Panc1 (cell line): Measurements from ENCODE around the gene CAVIN1. TPM values are rescaled to one million over a fixed set of nuclear protein-coding genes. Genes with fewer than 3 reads are reported as not detected.

Experiments
- ATAC-seq: fragments of 200-7000 bp; cut with Tn5 transposase; 2 replicates; pipeline ENCODE4 v1.9.1; 2020; ENCODE audit warnings: mild to moderate bottlenecking, moderate library complexity
- BruUV-seq: library from RNA; stranded (reverse); fragments of 400-500 nt; replicated peaks from 2 replicates; lab custom pipeline; 2021; lab: Mats Ljungman, UMichigan
- CTCF ChIA-PET: fragments of 300-600 bp; sonication (Branson Sonifier 250); formaldehyde crosslinking; loops from one replicate; lab custom pipeline; 2022; ENCODE audit warnings: antibody characterized with exemption; lab: Charles Lee
- POLR2A ChIA-PET: fragments of 300-600 bp; sonication (Branson Sonifier 250); formaldehyde crosslinking; loops from one replicate; lab custom pipeline; 2022; ENCODE audit warnings: antibody characterized with exemption; lab: Charles Lee
- DNase-seq: peaks from one replicate; pipeline ENCODE4 v3.0.0-alpha.2; 2010; ENCODE audit warnings: low read depth, low spot score
- H3K27ac ChIP-seq: 2 replicates; pipeline ENCODE4 v1.5.1; 2011; ENCODE audit warnings: mild to moderate bottlenecking, low read length, inconsistent platforms
- H3K27me3 ChIP-seq: fragments of 200-500 bp; sonication (Bioruptor generic); 2 replicates; pipeline ENCODE4 v1.6.0; 2014; ENCODE audit warnings: low read length, inconsistent platforms; ENCODE audit not compliant: control insufficient read depth, insufficient read depth
- H3K36me3 ChIP-seq: fragments of 200-500 bp; sonication (Bioruptor generic); 2 replicates; pipeline ENCODE4 v1.5.1; 2014; ENCODE audit warnings: inconsistent platforms, mild to moderate bottlenecking, low read length, moderate library complexity; ENCODE audit not compliant: control insufficient read depth, insufficient read depth
- H3K4me1 ChIP-seq: 2 replicates; pipeline ENCODE4 v1.5.1; 2011; ENCODE audit warnings: inconsistent platforms, mild to moderate bottlenecking, low read length, moderate library complexity; ENCODE audit not compliant: control insufficient read depth, insufficient read depth
- H3K4me3 ChIP-seq, 2 experiments: 2 replicates each; pipeline ENCODE4 v1.5.1; 2011 to 2012; ENCODE audit warnings: low read depth in 2 of 2, low read length in 2 of 2, mild to moderate bottlenecking in 2 of 2, inconsistent platforms in 1 of 2, moderate library complexity in 1 of 2
- H3K9me3 ChIP-seq: fragments of 200-500 bp; sonication (Bioruptor generic); 2 replicates; pipeline ENCODE4 v1.5.1; 2014; ENCODE audit warnings: low read depth, mild to moderate bottlenecking, inconsistent platforms, low read length, moderate library complexity; ENCODE audit not compliant: control insufficient read depth, insufficient read depth
- CTCF ChIP-seq: fragments of 450-650 bp; IDR thresholded peaks from 2 replicates; pipeline ENCODE4 v1.5.1; 2017; ENCODE audit warnings: mild to moderate bottlenecking
- POLR2AphosphoS5 ChIP-seq: IDR thresholded peaks from 2 replicates; pipeline ENCODE4 v1.6.1; 2012; ENCODE audit warnings: mild to moderate bottlenecking, low read depth, low read length, moderate library complexity
- REST ChIP-seq, 2 experiments: IDR thresholded peaks; 2 replicates each; pipeline ENCODE4 v1.6.1; 2011 to 2012; ENCODE audit warnings: low read depth in 2 of 2, control low read depth in 1 of 2, low read length in 1 of 2, mild to moderate bottlenecking in 1 of 2, moderate library complexity in 1 of 2; ENCODE audit not compliant: insufficient read depth in 1 of 2
- SIN3A ChIP-seq: IDR thresholded peaks from 2 replicates; pipeline ENCODE4 v1.6.1; 2012; ENCODE audit warnings: low read depth, mild to moderate bottlenecking, low read length, moderate library complexity, borderline replicate concordance; ENCODE audit not compliant: insufficient read depth
- TCF7L2 ChIP-seq: IDR thresholded peaks from 2 replicates; pipeline ENCODE4 v1.6.1; 2011; ENCODE audit warnings: mild to moderate bottlenecking, low read depth, low read length, inconsistent platforms
- in situ Hi-C: cut with HindIII; loops from 2 replicates; pipeline ENCODE4 v1.10.0; 2016; ENCODE audit warnings: low sequenced_read_pairs, low pct_unique_long_range_greater_than_20kb
- intact Hi-C: fragments of 100-400 bp; cut with micrococcal nuclease; formaldehyde crosslinking; loops from one replicate; pipeline ENCODE4 v1.10.0; 2022; ENCODE audit not compliant: unreplicated experiment
- total RNA-seq: library from RNA; stranded (reverse); gene quantifications from one replicate; pipeline ENCODE4 v1.2.1, GENCODE V29; 2021; ENCODE audit not compliant: unreplicated experiment

The CAVIN1 gene
- total RNA-seq, 1 experiment from 2014 or later, result 315 TPM

DNA sequence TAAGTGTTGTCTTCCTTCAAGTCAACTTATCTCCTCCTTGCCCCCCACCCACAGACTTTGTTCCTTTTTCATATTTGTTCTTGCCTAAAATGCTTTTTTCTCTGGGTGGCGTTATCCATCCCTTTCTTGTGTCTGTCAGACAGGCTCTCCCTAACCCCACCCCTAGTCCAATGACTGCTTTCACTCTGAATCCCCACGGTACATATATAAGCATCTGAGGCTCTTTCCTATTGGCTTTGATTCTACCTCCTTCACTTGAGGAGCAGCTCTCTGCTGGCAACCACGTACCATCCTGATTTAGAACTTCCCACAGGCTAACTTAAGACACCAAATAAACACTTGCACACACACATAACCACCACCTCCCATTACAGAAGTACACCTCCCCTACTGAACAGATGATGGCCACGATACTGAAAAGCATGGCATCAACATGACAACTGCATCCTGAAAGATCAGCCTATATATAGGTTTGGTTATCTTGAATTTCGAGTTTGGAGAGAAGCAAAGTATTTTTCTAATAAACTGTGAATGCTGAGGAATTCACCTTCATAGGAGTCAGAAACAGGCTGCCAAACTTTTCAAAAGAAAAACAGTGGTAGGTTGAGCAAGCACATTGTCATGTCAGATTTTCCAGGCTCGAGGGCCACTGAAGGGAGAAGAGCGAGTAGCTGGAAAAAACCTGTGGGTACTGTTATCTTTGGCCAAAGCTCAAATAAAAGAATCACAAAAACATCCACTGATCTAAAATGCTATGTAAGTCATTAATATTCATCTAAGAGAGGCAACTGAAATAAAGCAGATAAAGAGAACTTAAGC, 59.1 kb downstream of the CAVIN1 start:
- intact Hi-C loops (no loop called here), in situ Hi-C loops (no loop called here)
- H3K27me3 ChIP-seq, result no peaks in the 10 kb centered on the region
- CTCF ChIA-PET, result no interaction called here
- ATAC-seq (no peak), DNase-seq (no peak)
- no peak for TF ChIP-seq TCF7L2
- TF ChIP-seq SIN3A, result no peak
- no peak for TF ChIP-seq POLR2AphosphoS5
- TF ChIP-seq CTCF, result no peak
- no peak for TF ChIP-seq REST (IDR thresholded peaks at IDR 0.05; ENCODE audit: insufficient read depth in 1 of 2, low read depth in 2 of 2, low read length in 1 of 2)
- no peaks in the 10 kb centered on the region for H3K9me3 ChIP-seq
- no TSS peak for BruUV-seq
- peak overlapping the region; percentile 35 for H3K27ac ChIP-seq
- H3K4me3 ChIP-seq, result no peak overlapping the region
- H3K36me3 ChIP-seq, result no peaks in the 10 kb centered on the region
- POLR2A ChIA-PET, result interaction anchor here (0.5 kb wide), 1 partner anchor 28 kb away, joined by 4 read pairs; no protein-coding TSS in a partner anchor
- H3K4me1 ChIP-seq, result peaks cover 55% of the 10 kb centered on the region

DNA sequence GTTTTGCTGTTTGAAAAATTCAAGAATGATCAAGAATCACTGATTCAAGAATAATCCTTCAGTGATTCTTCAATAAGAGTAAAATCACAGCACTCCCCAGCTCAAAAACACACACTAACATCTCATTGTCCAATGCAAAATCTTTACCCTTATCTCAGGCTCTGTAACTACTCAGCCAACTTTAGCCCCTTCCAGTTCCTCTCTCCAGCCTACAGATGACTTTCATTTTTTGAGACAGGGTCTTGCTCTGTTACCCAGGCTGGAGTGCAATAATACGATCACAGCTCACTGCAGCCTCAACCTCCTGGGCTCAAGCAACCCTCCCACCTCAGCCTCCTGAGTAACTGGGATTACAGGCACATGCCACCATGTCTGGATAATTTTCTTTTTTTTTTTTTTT, 59.8 kb downstream of the CAVIN1 start:
- POLR2A ChIA-PET, result interaction anchor here (0.6 kb wide), 1 partner anchor 33 kb away, joined by 5 read pairs; no protein-coding TSS in a partner anchor

More for the DNA sequence above, 59.8 kb downstream of the CAVIN1 start:
- no peak for TF ChIP-seq TCF7L2
- TF ChIP-seq REST (IDR thresholded peaks at IDR 0.05; ENCODE audit: insufficient read depth in 1 of 2, low read depth in 2 of 2, low read length in 1 of 2), result no peak
- no peak for TF ChIP-seq SIN3A
- TF ChIP-seq POLR2AphosphoS5, result no peak
- TF ChIP-seq CTCF, result no peak
- intact Hi-C loops (no loop called here), in situ Hi-C loops (no loop called here)
- no peak for DNase-seq
- Histone ChIP-seq H3K36me3 (no peaks in the 10 kb centered on the region), H3K9me3 (no peaks in the 10 kb centered on the region), H3K27me3 (no peaks in the 10 kb centered on the region), H3K27ac (no peak overlapping the region; the same call in none of the 2 replicates), H3K4me1 (peaks cover 58% of the 10 kb centered on the region), H3K4me3 (no peak overlapping the region)
- CTCF ChIA-PET, result no interaction called here
- BruUV-seq, result no TSS peak
- ATAC-seq, result no peak
